Osteoblast (primary cell): ENCODE results near the gene MAPK11. TPM values are rescaled to one million over a fixed set of nuclear protein-coding genes. Genes with fewer than 3 reads are reported as not detected.

Experiments
- DNase-seq: peaks from one replicate; pipeline ENCODE4 v3.0.0; 2011; ENCODE audit warnings: low spot score, mixed read lengths; ENCODE audit not compliant: insufficient read length; ENCODE audit errors: missing footprints
- H2AFZ ChIP-seq: 2 replicates; pipeline ENCODE4 v1.6.0; 2011; ENCODE audit warnings: mild to moderate bottlenecking, low read length
- H3K27ac ChIP-seq: 2 replicates; pipeline ENCODE4 v1.5.1; 2011; ENCODE audit warnings: mild to moderate bottlenecking, low read depth, low read length, moderate library complexity
- H3K27me3 ChIP-seq: 2 replicates; pipeline ENCODE4 v1.6.0; 2012; ENCODE audit warnings: mild to moderate bottlenecking, control low read depth, inconsistent platforms, low read length, moderate library complexity; ENCODE audit not compliant: insufficient read depth
- H3K36me3 ChIP-seq: 2 replicates; pipeline ENCODE4 v1.5.1; 2011; ENCODE audit warnings: mild to moderate bottlenecking, low read length, control low read depth, moderate library complexity; ENCODE audit not compliant: insufficient read depth
- H3K4me1 ChIP-seq: 2 replicates; pipeline ENCODE4 v1.5.1; 2011; ENCODE audit warnings: mild to moderate bottlenecking, low read length, control low read depth, moderate library complexity; ENCODE audit not compliant: insufficient read depth
- H3K4me2 ChIP-seq: 2 replicates; pipeline ENCODE4 v1.6.0; 2011; ENCODE audit warnings: mild to moderate bottlenecking, low read length; ENCODE audit not compliant: insufficient read depth
- H3K4me3 ChIP-seq: fragments of 200-600 bp; sonication (generic); 3 replicates; pipeline ENCODE4 v1.5.1; 2012; ENCODE audit warnings: mild to moderate bottlenecking, low read length, inconsistent platforms; ENCODE audit not compliant: insufficient read depth
- H3K79me2 ChIP-seq: 2 replicates; pipeline ENCODE4 v1.6.0; 2012; ENCODE audit warnings: mild to moderate bottlenecking, low read length, control low read depth, inconsistent platforms; ENCODE audit not compliant: insufficient read depth
- H3K9me3 ChIP-seq: 2 replicates; pipeline ENCODE4 v1.5.1; 2011; ENCODE audit warnings: low read depth, low read length, control low read depth
- H4K20me1 ChIP-seq: 2 replicates; pipeline ENCODE4 v1.6.0; 2012; ENCODE audit warnings: mild to moderate bottlenecking, low read length, control low read depth; ENCODE audit not compliant: insufficient read depth
- total RNA-seq: library from RNA; depleted of rRNA; stranded (reverse); fragments of >200 nt; gene quantifications from 2 replicates; pipeline ENCODE4 v1.2.3, GENCODE V29; 2012
- TF ChIP-seq, protein P1 (sequence below): IDR thresholded peaks from 2 replicates; pipeline ENCODE4 v1.5.1; 2011; ENCODE audit warnings: mild to moderate bottlenecking, low read depth, low read length, moderate library complexity; ENCODE audit errors: extremely low read depth

The MAPK11 gene
- total RNA-seq, 1 donor = 6.2 TPM

DNA sequence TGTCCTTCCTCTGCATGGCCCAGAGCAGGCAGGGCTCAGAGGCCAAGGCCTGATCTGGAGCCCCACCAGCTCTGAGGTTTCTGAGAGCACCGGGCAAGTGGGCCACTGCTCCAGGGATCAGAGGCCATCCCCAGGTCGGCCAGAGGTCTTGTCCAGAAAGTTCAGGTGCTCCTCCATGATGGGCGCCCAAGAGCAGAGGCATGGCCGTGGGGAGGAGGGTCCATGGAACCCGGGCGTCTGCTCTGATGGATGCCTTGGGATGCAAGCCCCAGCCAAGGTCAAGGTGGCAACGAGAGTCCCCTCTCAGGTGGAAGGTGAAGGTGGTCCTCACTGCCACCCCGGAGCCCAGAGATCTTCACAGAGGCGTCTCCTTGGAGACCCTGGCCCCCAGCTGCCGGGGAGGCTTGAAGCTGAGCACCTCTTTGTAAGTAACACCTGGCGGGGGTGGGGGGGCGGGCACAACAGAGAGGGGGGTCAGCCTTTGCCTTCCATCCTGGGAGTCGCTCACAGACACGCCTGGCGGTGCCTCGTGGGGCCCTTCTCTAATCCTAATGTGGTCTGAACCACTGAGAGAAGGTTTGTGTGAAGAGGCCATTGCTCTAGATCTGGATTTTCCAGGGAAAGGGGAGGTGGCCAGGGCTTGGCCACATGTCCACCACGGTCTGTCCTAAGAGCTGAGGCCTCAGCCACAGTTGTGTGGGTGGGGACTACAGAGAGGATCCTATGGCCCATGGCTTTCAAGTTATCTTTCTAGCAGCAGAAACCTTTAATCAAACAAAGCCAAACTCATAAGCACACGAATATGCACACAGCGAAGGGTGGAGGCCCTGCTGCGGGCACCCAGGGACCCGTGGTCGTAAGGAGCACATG is 16.9 kb downstream of the MAPK11 start:
- Histone ChIP-seq H3K4me2 (no peak overlapping the region), H2AFZ (no peak overlapping the region), H3K9me3 (no peaks in the 10 kb centered on the region), H3K4me1 (peaks cover 11% of the 10 kb centered on the region), H3K27me3 (no peaks in the 10 kb centered on the region), H3K79me2 (peaks cover 18% of the 10 kb centered on the region), H3K36me3 (peaks cover 2% of the 10 kb centered on the region), H3K27ac (no peak overlapping the region), H3K4me3 (no peak overlapping the region), H4K20me1 (peaks cover 11% of the 10 kb centered on the region)
- DNase-seq = no peak
- TF ChIP-seq, protein P1, sequence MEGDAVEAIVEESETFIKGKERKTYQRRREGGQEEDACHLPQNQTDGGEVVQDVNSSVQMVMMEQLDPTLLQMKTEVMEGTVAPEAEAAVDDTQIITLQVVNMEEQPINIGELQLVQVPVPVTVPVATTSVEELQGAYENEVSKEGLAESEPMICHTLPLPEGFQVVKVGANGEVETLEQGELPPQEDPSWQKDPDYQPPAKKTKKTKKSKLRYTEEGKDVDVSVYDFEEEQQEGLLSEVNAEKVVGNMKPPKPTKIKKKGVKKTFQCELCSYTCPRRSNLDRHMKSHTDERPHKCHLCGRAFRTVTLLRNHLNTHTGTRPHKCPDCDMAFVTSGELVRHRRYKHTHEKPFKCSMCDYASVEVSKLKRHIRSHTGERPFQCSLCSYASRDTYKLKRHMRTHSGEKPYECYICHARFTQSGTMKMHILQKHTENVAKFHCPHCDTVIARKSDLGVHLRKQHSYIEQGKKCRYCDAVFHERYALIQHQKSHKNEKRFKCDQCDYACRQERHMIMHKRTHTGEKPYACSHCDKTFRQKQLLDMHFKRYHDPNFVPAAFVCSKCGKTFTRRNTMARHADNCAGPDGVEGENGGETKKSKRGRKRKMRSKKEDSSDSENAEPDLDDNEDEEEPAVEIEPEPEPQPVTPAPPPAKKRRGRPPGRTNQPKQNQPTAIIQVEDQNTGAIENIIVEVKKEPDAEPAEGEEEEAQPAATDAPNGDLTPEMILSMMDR = no peak

DNA sequence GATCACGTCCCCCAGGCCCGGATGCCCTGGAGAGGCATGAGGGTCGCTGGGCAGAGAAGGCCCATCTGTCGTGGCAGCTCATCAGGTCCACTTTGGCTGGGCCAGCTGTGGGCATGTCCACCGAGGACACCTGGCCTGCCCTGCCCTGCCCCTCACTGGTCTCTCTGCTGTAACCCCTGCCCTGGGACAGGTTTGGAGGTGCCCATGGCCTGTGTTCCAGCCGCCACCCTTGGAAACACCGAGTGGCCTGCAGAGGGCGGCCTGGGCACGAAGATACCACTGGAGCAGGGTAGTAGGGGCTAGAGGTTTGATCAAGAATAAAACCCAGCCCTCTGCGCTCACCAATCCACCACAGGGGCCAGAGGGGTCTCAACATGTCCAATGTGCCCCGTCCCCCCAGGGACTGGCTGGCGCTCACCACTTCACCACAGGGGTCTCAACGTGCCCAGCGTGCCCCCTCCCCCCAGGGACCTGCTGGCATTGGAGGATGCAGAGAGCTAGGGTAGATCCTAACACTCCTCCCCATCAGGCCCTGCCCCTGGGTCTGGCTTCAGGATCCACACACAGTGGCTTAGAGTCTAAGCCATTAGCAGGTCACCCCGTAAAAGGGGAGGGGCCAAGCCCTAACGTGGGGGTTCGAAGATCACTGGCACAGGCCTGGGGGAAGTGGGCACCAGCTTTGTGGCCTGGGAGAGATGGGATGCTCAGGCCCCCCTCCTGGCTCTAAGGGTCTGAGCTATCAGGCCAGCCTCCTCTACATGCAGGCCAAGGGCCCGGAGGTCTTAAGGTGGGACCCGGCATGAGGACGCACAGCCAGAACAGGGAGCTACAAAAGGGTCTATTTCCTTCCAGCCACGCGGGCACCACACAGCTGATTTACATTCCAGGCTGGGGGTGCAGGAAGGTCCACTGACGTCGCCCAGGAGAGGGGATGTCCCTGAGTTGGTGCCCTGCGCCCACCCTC is 17.8 kb downstream of the MAPK11 start:
- Histone ChIP-seq H3K27ac (no peak overlapping the region), H3K9me3 (no peaks in the 10 kb centered on the region), H3K79me2 (peaks cover 27% of the 10 kb centered on the region), H3K36me3 (peaks cover 7% of the 10 kb centered on the region), H3K4me2 (peak overlapping the region; percentile 91), H4K20me1 (peaks cover 11% of the 10 kb centered on the region), H3K4me3 (no peak overlapping the region), H3K27me3 (no peaks in the 10 kb centered on the region), H3K4me1 (peaks cover 11% of the 10 kb centered on the region), H2AFZ (no peak overlapping the region)
- DNase-seq = peak; percentile 98
- TF ChIP-seq, protein P1 = peak; percentile 73

DNA sequence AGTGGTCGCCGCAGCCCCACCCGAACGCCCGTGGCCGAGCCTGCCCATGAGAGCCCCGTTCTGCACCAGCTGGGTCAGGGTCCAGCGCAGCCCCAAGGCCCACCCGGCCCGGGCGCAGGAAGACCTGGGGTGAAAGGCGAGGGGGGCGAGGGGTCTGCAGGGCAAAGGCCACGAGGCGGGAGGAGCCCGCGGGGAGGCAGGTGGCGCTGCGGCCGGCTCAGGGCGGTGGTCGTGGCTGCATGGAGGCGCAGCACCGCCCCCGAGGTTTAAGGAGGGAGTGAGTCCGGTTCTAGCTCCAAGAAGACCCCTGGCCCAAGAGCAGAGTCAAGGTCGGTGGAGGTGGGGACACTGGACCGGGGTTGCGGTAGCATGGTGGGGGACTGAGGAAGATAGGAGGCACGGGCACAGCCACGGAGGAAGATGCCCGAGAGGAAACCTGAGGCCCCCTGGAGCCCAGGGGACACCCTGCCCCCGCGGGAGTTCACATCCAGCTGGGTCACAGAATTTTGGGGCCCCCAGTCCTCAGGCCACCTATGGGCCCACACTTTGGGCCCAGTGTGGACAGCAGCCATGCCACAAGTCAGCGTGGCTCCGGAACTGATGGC is 18.6 kb downstream of the MAPK11 start:
- Histone ChIP-seq H3K27me3 (no peaks in the 10 kb centered on the region), H3K4me1 (peaks cover 11% of the 10 kb centered on the region), H4K20me1 (peaks cover 11% of the 10 kb centered on the region), H3K4me2 (peak overlapping the region; percentile 91), H3K27ac (no peak overlapping the region), H3K36me3 (peaks cover 10% of the 10 kb centered on the region), H3K79me2 (peaks cover 29% of the 10 kb centered on the region), H2AFZ (peak overlapping the region; percentile 29), H3K9me3 (no peaks in the 10 kb centered on the region), H3K4me3 (peak overlapping the region; percentile 87)
- no peak for DNase-seq
- TF ChIP-seq, protein P1 = no peak
